GM19351 (cell line): ENCODE measurements around the gene S100A16.
"Not testable (repeated sequence)": the region's sequence is repeated elsewhere in the genome, so short reads cannot be mapped to it uniquely, and the experiment has no call there.

Source experiments
- ATAC-seq: cut with Tn5 transposase; IDR thresholded peaks from one replicate; pipeline ENCODE4 v1.9.1; 2021; ENCODE audit warnings: mild to moderate bottlenecking, moderate library complexity; ENCODE audit not compliant: unreplicated experiment

The S100A16 gene

DNA sequence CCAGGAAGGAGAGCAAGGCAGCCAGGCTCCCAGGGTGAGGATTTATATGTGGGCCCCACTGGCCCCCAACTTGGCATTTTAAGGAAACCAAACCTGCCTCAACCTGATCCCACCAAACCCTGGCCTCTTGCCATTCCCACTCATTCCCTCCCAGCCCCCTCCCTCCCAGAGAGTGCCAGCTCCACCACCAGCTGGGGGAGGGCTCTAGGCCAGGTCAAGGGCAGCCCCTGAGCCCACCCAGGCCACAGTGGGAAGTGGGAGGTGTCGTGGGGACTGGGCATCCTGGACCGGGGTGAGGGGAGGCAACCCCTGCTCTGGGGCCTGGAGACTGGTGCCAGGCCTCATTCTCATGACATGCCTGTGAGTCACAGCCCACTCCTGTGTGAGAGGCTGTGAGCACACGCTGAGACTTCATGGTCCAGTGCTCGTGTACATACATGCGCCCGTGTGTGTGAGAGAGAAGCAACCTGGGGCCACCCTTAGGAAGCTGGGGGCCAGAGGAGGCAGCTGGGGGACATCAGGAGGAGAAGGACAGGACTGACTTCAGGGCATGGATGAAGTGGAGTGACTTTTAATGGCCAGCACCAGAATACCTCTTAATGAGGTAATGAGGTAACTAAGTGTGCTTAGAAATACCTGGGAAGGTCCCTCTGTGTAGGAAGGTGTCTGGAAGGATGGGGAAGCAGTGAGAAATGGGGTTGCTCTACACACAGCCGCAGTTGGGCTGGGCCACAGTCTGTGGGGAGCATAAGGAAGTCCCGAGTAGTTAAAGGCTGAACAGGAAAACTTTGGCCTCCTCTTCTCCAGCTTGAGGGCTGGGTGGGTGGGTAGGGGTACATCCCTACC is 47.2 kb downstream of the S100A16 start, which contains the start of gene S100A2:
Gene S100A2 (minus strand): TSS at position 316 of the 846 bp plus-strand sequence. CDS start 1,967 bp downstream, outside the sequence.
- ATAC-seq, result no peak

DNA sequence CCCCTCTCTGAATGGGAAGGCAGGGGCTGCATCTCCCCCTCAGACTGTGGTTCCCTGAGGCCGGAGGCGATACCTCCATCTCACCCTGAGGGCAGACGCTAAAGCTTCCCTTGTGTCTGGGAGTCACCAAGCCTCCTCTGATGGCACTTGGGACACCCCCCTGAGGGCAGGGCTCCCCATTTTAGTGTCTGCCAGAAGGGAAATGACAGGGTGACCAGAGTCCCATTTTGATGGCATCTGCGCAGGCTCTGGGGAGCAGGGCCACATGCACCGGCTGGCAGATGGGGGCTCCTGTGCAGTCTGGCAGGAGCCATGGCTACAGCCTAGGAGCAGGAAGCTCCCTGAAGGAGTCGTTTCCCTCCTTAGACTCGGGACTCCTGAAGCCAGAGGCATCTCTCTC is 48.9 kb downstream of the S100A16 start:
- ATAC-seq, result no peak

GRCh38 chr1:153563483-153563901 is 49.4 kb downstream of the S100A16 start:
- ATAC-seq, result no peak

- not testable (repeated sequence) for ATAC-seq
These were observed 50.9 kb downstream of the S100A16 start for GRCh38 chr1:153562021-153562420.

DNA sequence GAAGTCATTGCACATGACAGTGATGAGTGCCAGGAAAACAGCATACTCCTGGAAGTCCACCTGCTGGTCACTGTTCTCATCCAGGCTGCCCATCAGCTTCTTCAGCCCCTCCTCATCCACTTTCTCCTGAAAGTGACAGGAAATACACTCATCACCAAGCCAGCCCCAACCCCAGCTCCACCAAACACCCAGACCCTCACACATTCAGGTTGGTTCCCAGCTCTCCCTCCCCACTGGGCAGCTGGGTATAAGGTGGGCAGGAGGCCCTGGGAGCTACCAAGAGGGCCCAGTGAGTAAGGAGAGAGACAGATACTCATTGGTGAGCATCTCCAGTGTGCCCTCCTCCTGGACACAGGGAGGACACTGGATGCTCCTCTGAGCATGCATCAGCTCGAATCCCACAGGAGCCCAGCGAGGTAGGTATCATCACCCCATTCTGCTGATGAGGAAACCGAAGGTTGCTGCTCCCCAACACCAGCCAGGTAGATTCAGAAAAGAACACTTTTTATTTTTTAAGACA is 51.4 kb downstream of the S100A16 start:
- ATAC-seq, result no peak

- no peak for ATAC-seq
These were observed 52.0 kb downstream of the S100A16 start for GRCh38 chr1:153560771-153561465.

- no peak for ATAC-seq
These were observed 52.7 kb downstream of the S100A16 start for GRCh38 chr1:153560241-153560640.

DNA sequence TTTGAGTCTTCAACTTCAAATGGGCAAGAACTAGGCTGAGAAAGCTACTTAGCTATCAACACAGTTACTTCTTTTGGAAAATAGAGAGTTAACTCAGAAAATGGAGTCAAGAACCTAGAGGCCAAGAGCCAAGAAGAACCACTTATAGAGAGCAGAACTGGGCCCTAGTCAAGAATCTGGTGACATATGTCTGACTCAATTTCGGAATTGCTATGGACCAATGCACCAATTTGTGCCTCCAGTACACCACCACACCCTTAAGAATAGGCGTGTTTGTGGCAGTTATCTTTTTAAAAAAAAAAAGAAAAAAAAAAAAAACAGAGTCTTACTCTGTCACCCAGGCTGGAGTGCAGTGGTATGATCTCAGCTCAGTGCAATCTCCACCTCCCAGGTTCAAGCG is 55.1 kb downstream of the S100A16 start:
- ATAC-seq, result no peak
